Brain microvascular endothelial cell (primary cell): ENCODE data around the gene ANGPTL3.

ENCODE experiments used
- DNase-seq: peaks from one replicate; pipeline ENCODE4 v3.0.0-alpha.2; 2020
- H3K27ac ChIP-seq: fragments of 250-450 bp; sonication (Bioruptor Pico); 2 replicates; pipeline ENCODE4 v1.5.1; 2020; ENCODE audit warnings: mild to moderate bottlenecking, moderate library complexity
- H3K27me3 ChIP-seq: fragments of 250-450 bp; sonication (Bioruptor Pico); replicated peaks from 2 replicates; pipeline ENCODE4 v1.5.1; 2020; ENCODE audit warnings: mild to moderate bottlenecking
- H3K36me3 ChIP-seq: fragments of 250-450 bp; sonication (Bioruptor Pico); replicated peaks from 2 replicates; pipeline ENCODE4 v1.5.1; 2020; ENCODE audit warnings: mild to moderate bottlenecking
- H3K4me3 ChIP-seq: 2 replicates; pipeline ENCODE4 v1.5.1; 2011; ENCODE audit warnings: low read depth, mild to moderate bottlenecking, control low read depth, low read length, moderate library complexity
- in situ Hi-C: cut with HindIII; loops from 2 replicates; pipeline ENCODE4 v1.10.0; 2017; ENCODE audit warnings: low sequenced_read_pairs, low pct_ligation_motif_present
- TF ChIP-seq, protein P1 (sequence below): IDR thresholded peaks from 2 replicates; pipeline ENCODE4 v1.5.1; 2011; ENCODE audit warnings: low read depth, mild to moderate bottlenecking, moderate library complexity, low read length, control low read depth, inconsistent platforms; ENCODE audit errors: missing control alignments

Gene ANGPTL3

DNA sequence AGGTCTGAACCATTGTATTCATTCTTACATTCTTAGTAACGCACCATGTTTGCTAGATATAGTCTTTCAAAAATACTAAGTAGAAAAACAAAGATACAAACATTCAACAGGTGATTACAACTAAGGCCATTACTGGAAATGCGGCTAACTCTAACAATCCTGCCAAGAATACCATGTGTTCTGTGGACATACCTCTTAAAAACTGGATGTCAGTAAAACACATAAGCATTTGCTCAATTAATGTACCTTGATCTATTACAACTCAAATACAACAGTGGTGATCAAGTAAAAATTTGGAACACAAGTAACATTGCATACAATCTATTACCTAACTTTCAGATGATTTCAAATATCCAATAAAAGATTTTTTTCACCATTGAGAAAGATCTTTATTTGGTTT is 15.4 kb downstream of the ANGPTL3 start:
- Histone ChIP-seq H3K27ac (no peak overlapping the region), H3K27me3 (no peaks in the 10 kb centered on the region), H3K36me3 (peaks cover 2% of the 10 kb centered on the region), H3K4me3 (no peak overlapping the region)
- TF ChIP-seq, protein P1, sequence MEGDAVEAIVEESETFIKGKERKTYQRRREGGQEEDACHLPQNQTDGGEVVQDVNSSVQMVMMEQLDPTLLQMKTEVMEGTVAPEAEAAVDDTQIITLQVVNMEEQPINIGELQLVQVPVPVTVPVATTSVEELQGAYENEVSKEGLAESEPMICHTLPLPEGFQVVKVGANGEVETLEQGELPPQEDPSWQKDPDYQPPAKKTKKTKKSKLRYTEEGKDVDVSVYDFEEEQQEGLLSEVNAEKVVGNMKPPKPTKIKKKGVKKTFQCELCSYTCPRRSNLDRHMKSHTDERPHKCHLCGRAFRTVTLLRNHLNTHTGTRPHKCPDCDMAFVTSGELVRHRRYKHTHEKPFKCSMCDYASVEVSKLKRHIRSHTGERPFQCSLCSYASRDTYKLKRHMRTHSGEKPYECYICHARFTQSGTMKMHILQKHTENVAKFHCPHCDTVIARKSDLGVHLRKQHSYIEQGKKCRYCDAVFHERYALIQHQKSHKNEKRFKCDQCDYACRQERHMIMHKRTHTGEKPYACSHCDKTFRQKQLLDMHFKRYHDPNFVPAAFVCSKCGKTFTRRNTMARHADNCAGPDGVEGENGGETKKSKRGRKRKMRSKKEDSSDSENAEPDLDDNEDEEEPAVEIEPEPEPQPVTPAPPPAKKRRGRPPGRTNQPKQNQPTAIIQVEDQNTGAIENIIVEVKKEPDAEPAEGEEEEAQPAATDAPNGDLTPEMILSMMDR, result no peak
- no peak for DNase-seq
- in situ Hi-C loops, result no loop called here

DNA sequence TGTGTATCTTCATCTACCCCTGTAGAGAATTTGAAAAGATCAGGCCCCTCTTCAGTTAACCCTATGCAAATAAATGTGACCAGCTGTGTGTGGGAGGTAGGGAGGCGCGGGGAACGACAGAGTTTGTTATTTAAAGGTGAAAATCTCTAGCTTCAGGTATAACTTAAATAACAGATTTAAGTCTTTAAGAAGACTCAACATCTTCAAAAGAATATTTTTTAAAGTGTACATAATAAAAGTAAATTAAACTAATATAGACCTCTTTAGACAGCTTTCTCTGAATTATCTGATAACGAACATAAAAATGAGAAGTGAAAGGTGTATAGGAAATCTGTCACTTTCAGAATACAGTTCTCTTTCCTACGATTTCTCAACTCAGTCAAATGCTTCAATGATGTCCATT is 16.0 kb downstream of the ANGPTL3 start:
- Histone ChIP-seq H3K4me3 (no peak overlapping the region), H3K27me3 (no peaks in the 10 kb centered on the region), H3K36me3 (peaks cover 2% of the 10 kb centered on the region), H3K27ac (peak overlapping the region; percentile 37)
- in situ Hi-C loops, result no loop called here
- TF ChIP-seq, protein P1, result no peak
- DNase-seq, result no peak

DNA sequence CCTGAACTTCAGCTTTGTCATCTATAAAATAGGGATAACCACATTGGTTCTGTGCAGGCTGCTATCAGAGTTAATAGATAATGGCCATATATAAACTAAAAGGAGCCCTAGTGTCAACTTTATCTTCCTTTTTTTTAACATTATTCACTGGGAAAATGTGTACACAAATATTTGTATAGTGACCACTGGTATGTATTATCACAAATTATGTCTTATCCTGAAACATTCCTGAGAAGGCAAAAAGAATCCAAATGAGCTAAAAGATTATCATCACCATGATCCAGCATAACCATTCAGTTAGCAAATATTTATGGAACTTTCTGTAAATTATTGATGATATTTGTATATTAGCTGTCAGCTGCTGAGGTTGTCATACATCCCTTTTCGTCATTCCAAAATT is 16.6 kb downstream of the ANGPTL3 start:
- no peak for DNase-seq
- Histone ChIP-seq H3K27me3 (no peaks in the 10 kb centered on the region), H3K27ac (peak overlapping the region; percentile 37), H3K4me3 (no peak overlapping the region), H3K36me3 (peaks cover 2% of the 10 kb centered on the region)
- TF ChIP-seq, protein P1, result no peak
- in situ Hi-C loops, result no loop called here

DNA sequence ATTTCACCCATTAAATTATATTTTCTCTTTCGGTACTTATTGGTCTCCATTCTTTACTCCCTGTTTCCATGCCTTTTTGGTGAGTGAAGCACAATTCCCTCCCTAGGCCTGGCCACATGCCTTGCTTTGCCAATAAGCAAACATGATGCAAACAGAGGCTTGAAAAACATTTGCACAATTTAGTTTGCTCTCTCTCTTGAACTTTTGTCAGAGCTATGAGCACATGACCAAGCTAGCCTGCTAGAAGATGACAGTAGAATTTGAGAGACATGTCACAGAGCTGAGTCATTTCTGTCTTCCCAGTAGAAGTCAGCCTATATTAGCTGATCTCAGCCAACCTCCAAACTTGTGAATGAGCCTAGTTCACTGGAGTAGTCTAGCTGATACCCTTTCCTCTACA is 24.6 kb downstream of the ANGPTL3 start:
- H3K27me3 ChIP-seq, result no peaks in the 10 kb centered on the region
- H3K36me3 ChIP-seq, result peaks cover 2% of the 10 kb centered on the region
- DNase-seq, result peak; percentile 95
- TF ChIP-seq, protein P1, result no peak
- in situ Hi-C loops, result no loop called here
- H3K4me3 ChIP-seq, result no peak overlapping the region
- H3K27ac ChIP-seq, result peak overlapping the region; percentile 63

DNA sequence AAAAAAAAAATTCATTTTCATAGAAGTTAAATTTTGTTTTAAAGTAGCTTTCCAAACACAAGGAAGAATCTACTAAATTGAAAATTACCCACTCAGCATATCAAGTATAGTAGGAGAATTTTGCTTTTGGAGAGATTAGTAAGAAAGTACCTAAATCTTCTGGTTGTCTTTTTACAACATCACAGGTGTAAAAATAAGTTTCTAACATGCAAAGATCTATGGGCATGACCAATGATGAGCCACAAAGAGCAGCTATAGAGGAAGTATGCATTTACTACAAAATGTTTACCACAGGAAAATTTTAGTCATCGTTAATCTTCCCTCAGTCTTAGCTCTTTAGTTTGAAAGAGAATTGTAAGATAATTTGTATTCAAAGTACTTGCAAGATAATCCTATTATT is 28.1 kb downstream of the ANGPTL3 start:
- Histone ChIP-seq H3K36me3 (peaks cover 4% of the 10 kb centered on the region), H3K27ac (no peak overlapping the region), H3K27me3 (no peaks in the 10 kb centered on the region), H3K4me3 (no peak overlapping the region)
- DNase-seq, result no peak
- TF ChIP-seq, protein P1, result no peak
- in situ Hi-C loops, result no loop called here

DNA sequence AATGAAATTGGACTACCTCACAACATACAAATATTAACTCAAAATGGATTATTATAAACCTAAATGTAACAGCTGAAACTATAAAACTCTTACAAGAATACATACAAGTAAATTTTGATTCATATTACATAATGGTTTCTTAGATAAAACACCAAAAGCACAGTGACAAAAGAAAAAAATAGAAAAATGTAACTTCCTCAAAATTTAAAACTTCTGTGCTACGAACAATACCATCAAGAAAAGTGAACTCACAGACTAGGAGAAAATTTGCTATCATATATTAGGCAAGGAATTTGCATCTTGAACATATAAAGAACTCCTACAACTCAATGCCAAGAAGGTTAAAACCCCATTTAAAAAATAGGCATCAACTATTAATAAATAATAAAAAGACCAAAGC is 31.2 kb downstream of the ANGPTL3 start:
- TF ChIP-seq, protein P1, result no peak
- DNase-seq, result no peak
- Histone ChIP-seq H3K4me3 (no peak overlapping the region), H3K27ac (no peak overlapping the region), H3K27me3 (no peaks in the 10 kb centered on the region), H3K36me3 (peaks cover 9% of the 10 kb centered on the region)
- in situ Hi-C loops, result no loop called here
